ENCODE data around the gene DGKZ.

DNA sequence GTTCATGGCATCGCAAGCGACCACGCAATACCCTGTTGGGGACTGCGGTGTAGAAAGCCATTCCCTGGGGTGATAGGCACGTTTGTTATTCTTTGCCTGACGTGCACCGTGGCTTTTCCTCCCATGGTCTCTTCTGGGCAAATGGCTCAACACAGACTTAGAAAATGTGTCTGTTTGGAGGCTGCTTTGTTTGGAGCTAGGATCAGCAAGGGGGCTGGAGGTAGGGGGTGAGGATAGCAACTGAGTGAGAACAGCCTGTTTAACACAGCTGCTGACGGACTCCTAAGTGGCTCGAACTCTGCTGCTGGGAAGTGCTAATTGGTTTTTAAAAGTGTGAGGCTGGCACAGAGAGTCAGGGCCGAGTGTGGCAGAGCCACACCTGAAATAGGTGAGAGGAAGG, 60.4 kb downstream of the DGKZ start:
- TF ChIP-seq GATA2 (IDR thresholded peaks at IDR 0.05; ENCODE audit: low read depth, low read length) (no peak), GATA3 (IDR thresholded peaks at IDR 0.05; ENCODE audit: low read depth, low read length) (no peak)

Data from SH-SY5Y (cell line).